Fibroblast of lung (primary cell): ENCODE data around the gene GRK5. TPM values are rescaled to one million over a fixed set of nuclear protein-coding genes. Genes with fewer than 3 reads are reported as not detected.
A peak's percentile ranks its signal among the peaks of the same experiment; 100 is the strongest.

ENCODE experiments used
- DNase-seq, 2 donors: peaks; one replicate each; pipeline versions ENCODE4 v3.0.0 to v3.0.0-alpha.2; 2010; ENCODE audit warnings: low read depth in 2 of 2
- H2AFZ ChIP-seq: 2 replicates; pipeline ENCODE4 v1.5.1; 2012; ENCODE audit warnings: low read length, control low read depth, inconsistent platforms
- H3K27ac ChIP-seq: 2 replicates; pipeline ENCODE4 v1.5.1; 2011; ENCODE audit warnings: low read length, control low read depth; ENCODE audit not compliant: insufficient read depth
- H3K27me3 ChIP-seq: 2 replicates; pipeline ENCODE4 v1.5.1; 2011; ENCODE audit warnings: mild to moderate bottlenecking, low read length; ENCODE audit not compliant: control insufficient read depth, insufficient read depth
- H3K36me3 ChIP-seq: 2 replicates; pipeline ENCODE4 v1.5.1; 2011; ENCODE audit warnings: low read length; ENCODE audit not compliant: control insufficient read depth, insufficient read depth
- H3K4me1 ChIP-seq: 2 replicates; pipeline ENCODE4 v1.5.1; 2011; ENCODE audit warnings: low read length; ENCODE audit not compliant: control insufficient read depth, insufficient read depth; ENCODE audit errors: extremely low read depth
- H3K4me2 ChIP-seq: 2 replicates; pipeline ENCODE4 v1.5.1; 2011; ENCODE audit warnings: low read length, control low read depth; ENCODE audit not compliant: insufficient read depth; ENCODE audit errors: extremely low read depth
- H3K4me3 ChIP-seq, 4 experiments: fragments of 200-600 bp in 1 of 4; sonication (generic) in 1 of 4; replicated peaks in 1 of 4; 2 replicates each; pipeline ENCODE4 v1.5.1; 2011 to 2016; ENCODE audit warnings: low read length in 4 of 4, low read depth in 3 of 4, mild to moderate bottlenecking in 3 of 4, control low read depth in 2 of 4, inconsistent platforms in 1 of 4, mixed read lengths in 1 of 4; ENCODE audit not compliant: insufficient read depth in 1 of 4; ENCODE audit errors: control extremely low read depth in 1 of 4
- H3K79me2 ChIP-seq: 2 replicates; pipeline ENCODE4 v1.5.1; 2012; ENCODE audit warnings: mild to moderate bottlenecking, low read length, inconsistent platforms; ENCODE audit not compliant: control insufficient read depth, insufficient read depth
- H3K9ac ChIP-seq: 2 replicates; pipeline ENCODE4 v1.5.1; 2011; ENCODE audit warnings: mild to moderate bottlenecking, low read length, control low read depth; ENCODE audit not compliant: insufficient read depth
- H3K9me3 ChIP-seq: 2 replicates; pipeline ENCODE4 v1.5.1; 2012; ENCODE audit warnings: low read depth, low read length; ENCODE audit not compliant: control insufficient read depth, insufficient read depth
- H4K20me1 ChIP-seq: 2 replicates; pipeline ENCODE4 v1.5.1; 2011; ENCODE audit warnings: low read length; ENCODE audit not compliant: control insufficient read depth, insufficient read depth; ENCODE audit errors: extremely low read depth
- EZH2 ChIP-seq: IDR thresholded peaks from 2 replicates; pipeline ENCODE4 v1.5.1; 2012; ENCODE audit warnings: low read length, control low read depth, mild to moderate bottlenecking; ENCODE audit errors: missing control alignments
- polyA plus RNA-seq, 2 donors: library from polyadenylated mRNA; depleted of rRNA in 1 of 2; stranded (reverse) in 1 of 2; unstranded in 1 of 2; fragments of >200 nt; gene quantifications; 2 replicates each; pipeline ENCODE4 v1.2.1, GENCODE V29; 2011 to 2012; ENCODE audit warnings: missing spikeins in 1 of 2
- total RNA-seq: library from RNA; depleted of rRNA; stranded (reverse); fragments of >200 nt; gene quantifications from 2 replicates; pipeline ENCODE4 v1.2.1, GENCODE V29; 2014
- TF ChIP-seq, protein P1 (sequence below), 2 donors: IDR thresholded peaks in 1 of 2; conservative IDR thresholded peaks in 1 of 2; 1 replicate in 1 of 2; 2 replicates in 1 of 2; pipeline ENCODE4 v1.5.1; 2011 to 2012; ENCODE audit warnings: low read length in 2 of 2, control low read depth in 1 of 2, inconsistent platforms in 1 of 2, low read depth in 1 of 2, mild to moderate bottlenecking in 1 of 2

GRK5 gene
- total and polyA plus RNA-seq, 2 donors (not counting 1 experiment from before 2014, with no cell fraction given): 24.1 to 90.3 TPM

DNA sequence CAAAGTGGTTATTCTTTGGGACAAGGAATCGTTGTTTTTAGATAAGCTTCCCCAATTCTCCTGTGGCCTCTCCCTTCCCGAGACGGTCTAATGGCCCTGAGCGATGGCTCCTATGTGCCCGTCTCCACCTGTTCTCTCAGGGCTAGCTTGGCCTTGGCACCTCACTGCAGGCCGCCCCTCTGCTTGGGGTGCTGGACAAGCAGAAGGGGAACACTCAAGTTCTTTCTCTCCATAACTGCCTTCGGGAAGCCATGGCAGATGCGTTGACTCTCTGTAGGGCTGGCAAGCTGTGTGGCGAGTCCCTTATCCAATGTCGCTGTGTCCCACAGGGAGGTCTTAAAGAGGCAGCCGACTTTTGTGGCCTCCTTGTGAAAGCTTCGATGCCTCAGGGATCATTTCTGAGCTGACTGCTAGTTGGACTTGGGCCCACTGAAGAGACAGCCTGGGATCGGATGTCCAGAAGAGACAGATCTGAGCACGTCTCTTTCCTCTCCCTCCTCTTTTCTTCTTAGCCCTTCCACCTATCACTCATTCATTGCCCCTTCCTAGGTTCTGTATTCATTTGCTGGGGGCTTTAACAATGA lies 70.8 kb downstream of the GRK5 start:
- Histone ChIP-seq H3K79me2 (peaks cover 77% of the 10 kb centered on the region), H3K9me3 (no peaks in the 10 kb centered on the region), H3K27me3 (no peaks in the 10 kb centered on the region), H3K36me3 (no peaks in the 10 kb centered on the region), H3K4me3 (no peak overlapping the region), H3K4me1 (peaks cover 26% of the 10 kb centered on the region), H3K27ac (no peak overlapping the region), H4K20me1 (peaks cover 4% of the 10 kb centered on the region), H3K4me2 (no peak overlapping the region), H3K9ac (no peak overlapping the region), H2AFZ (no peak overlapping the region)
- TF ChIP-seq, protein P1, sequence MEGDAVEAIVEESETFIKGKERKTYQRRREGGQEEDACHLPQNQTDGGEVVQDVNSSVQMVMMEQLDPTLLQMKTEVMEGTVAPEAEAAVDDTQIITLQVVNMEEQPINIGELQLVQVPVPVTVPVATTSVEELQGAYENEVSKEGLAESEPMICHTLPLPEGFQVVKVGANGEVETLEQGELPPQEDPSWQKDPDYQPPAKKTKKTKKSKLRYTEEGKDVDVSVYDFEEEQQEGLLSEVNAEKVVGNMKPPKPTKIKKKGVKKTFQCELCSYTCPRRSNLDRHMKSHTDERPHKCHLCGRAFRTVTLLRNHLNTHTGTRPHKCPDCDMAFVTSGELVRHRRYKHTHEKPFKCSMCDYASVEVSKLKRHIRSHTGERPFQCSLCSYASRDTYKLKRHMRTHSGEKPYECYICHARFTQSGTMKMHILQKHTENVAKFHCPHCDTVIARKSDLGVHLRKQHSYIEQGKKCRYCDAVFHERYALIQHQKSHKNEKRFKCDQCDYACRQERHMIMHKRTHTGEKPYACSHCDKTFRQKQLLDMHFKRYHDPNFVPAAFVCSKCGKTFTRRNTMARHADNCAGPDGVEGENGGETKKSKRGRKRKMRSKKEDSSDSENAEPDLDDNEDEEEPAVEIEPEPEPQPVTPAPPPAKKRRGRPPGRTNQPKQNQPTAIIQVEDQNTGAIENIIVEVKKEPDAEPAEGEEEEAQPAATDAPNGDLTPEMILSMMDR (conservative IDR thresholded peaks at IDR 0.05 in 1 of 2, IDR thresholded peaks at IDR 0.05 in 1 of 2; ENCODE audit: low read depth in 1 of 2, low read length in 2 of 2): no peak
- TF ChIP-seq EZH2: no peak
- no peak for DNase-seq

DNA sequence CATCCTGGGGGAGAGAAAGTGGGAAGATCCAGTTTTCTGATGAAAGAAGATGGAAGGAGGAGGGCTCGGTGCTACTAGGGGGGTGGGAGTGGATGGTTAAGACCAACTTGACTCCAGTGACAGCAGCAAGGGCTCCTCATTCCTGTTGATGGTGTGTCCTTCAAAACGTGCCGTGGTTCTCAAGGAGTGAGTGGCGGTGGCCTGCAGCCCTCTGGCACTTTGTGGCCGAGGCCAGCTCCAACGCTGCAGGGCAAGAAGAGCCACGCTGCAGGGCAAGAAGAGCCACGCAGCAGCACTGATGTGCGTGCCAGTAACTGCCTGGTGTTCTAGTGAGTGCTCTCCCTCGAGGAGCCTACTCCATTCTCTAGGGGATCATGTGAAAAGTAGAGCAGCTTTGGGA lies 72.1 kb downstream of the GRK5 start:
- no peak for DNase-seq
- no peak for TF ChIP-seq EZH2
- TF ChIP-seq, protein P1 (conservative IDR thresholded peaks at IDR 0.05 in 1 of 2, IDR thresholded peaks at IDR 0.05 in 1 of 2; ENCODE audit: low read depth in 1 of 2, low read length in 2 of 2): no peak
- no peaks in the 10 kb centered on the region for H3K27me3 ChIP-seq
- H3K27ac ChIP-seq: no peak overlapping the region
- H3K36me3 ChIP-seq: no peaks in the 10 kb centered on the region
- peaks cover 4% of the 10 kb centered on the region for H4K20me1 ChIP-seq
- H2AFZ ChIP-seq: no peak overlapping the region
- H3K4me3 ChIP-seq: no peak overlapping the region
- H3K4me2 ChIP-seq: no peak overlapping the region
- H3K9ac ChIP-seq: no peak overlapping the region
- H3K9me3 ChIP-seq: no peaks in the 10 kb centered on the region
- H3K79me2 ChIP-seq: peaks cover 76% of the 10 kb centered on the region
- peaks cover 34% of the 10 kb centered on the region for H3K4me1 ChIP-seq

DNA sequence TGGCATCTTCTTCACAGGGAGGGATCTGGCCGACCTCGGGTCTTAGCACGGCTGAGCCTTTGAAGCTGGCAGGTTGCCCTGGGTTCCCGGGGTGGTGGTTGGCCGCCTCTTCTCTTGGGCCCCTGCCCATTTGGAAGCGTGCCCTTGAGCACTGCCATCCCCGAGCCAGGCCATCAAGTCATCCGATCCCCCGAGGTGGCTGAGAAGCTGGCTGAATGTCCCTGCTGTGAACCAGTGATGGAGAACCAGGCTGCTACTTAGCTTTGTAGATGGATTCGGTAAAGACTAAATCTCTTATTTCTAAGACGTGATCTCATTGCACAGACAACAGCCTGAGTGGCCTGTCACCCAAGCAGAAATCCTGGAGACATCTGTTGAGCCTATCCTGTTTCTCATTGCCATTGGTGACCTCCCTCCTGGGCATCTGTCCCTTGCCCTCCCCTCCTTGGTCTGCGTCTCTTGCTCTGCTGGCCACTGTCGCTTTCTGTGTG lies 74.3 kb downstream of the GRK5 start:
- TF ChIP-seq EZH2: no peak
- TF ChIP-seq, protein P1 (conservative IDR thresholded peaks at IDR 0.05 in 1 of 2, IDR thresholded peaks at IDR 0.05 in 1 of 2; ENCODE audit: low read depth in 1 of 2, low read length in 2 of 2): no peak
- peak; percentile 32 to 51 for DNase-seq
- peak overlapping the region; percentile 51 for H3K4me2 ChIP-seq
- no peak overlapping the region for H3K4me3 ChIP-seq
- peaks cover 35% of the 10 kb centered on the region for H3K4me1 ChIP-seq
- peaks cover 85% of the 10 kb centered on the region for H3K79me2 ChIP-seq
- H4K20me1 ChIP-seq: no peaks in the 10 kb centered on the region
- no peak overlapping the region for H2AFZ ChIP-seq
- peak overlapping the region; percentile 47 for H3K27ac ChIP-seq
- H3K36me3 ChIP-seq: no peaks in the 10 kb centered on the region
- H3K9me3 ChIP-seq: no peaks in the 10 kb centered on the region
- no peak overlapping the region for H3K9ac ChIP-seq
- no peaks in the 10 kb centered on the region for H3K27me3 ChIP-seq
